K562 (cell line): Measurements from ENCODE around the gene SUCNR1. TPM values are rescaled to one million over a fixed set of nuclear protein-coding genes. Genes with fewer than 3 reads are reported as not detected.

ENCODE experiments used
- ATF7 ChIP-seq: fragments of 450-650 bp; IDR thresholded peaks from 2 replicates; pipeline ENCODE4 v1.7.1; 2014; ENCODE audit warnings: mild to moderate bottlenecking, moderate library complexity
- CC2D1A ChIP-seq: fragments of 450-650 bp; IDR thresholded peaks from 2 replicates; pipeline ENCODE4 v1.6.1; 2017; ENCODE audit warnings: mild to moderate bottlenecking
- ELF1 ChIP-seq: fragments of 200-800 bp; sonication (Bioruptor generic); IDR thresholded peaks from 2 replicates; pipeline ENCODE4 v1.6.1; 2016; ENCODE audit warnings: missing genetic modification characterization, missing compliant biosample characterization
- FOXK2 ChIP-seq, 2 experiments: fragments of 450-650 bp; IDR thresholded peaks in 1 of 2; conservative IDR thresholded peaks in 1 of 2; 2 replicates each; pipeline ENCODE4 v1.6.1; 2016; ENCODE audit warnings: low read depth in 2 of 2, mild to moderate bottlenecking in 1 of 2
- HDGF ChIP-seq: fragments of 450-650 bp; IDR thresholded peaks from 2 replicates; pipeline ENCODE4 v1.6.1; 2016
- L3MBTL2 ChIP-seq: fragments of 450-650 bp; IDR thresholded peaks from 2 replicates; pipeline ENCODE4 v1.6.1; 2016; ENCODE audit warnings: mild to moderate bottlenecking, moderate library complexity
- LEF1 ChIP-seq: fragments of 450-650 bp; IDR thresholded peaks from 2 replicates; pipeline ENCODE4 v1.6.1; 2016; ENCODE audit warnings: mild to moderate bottlenecking
- TRIM24 ChIP-seq, 2 experiments: fragments of 450-650 bp; IDR thresholded peaks; 2 replicates each; pipeline ENCODE4 v1.6.1; 2016
- ZNF583 ChIP-seq: fragments of 250-450 bp; sonication (Bioruptor Pico); IDR thresholded peaks from 2 replicates; pipeline ENCODE4 v1.4.0; 2020
- polyA plus RNA-seq, 8 experiments: library from polyadenylated mRNA; depleted of rRNA in 4 of 8; stranded (reverse) in 5 of 8; unstranded in 3 of 8; fragments of >200 nt; fragmentation: Nextera tagmentation in 2 of 8; fragmentation: Illumina TruSeq in 1 of 8; extraction: Ambion mirVana in 2 of 8; extraction: Trizol in 1 of 8; gene quantifications; 2 replicates each; pipeline versions ENCODE4 v1.2.1 to v1.2.3, GENCODE V29; 2011 to 2014; ENCODE audit warnings: inconsistent platforms in 1 of 8, missing spikeins in 1 of 8
- total RNA-seq, 7 experiments: library from RNA; depleted of rRNA in 6 of 7; stranded (reverse); fragments of >200 nt in 6 of 7; fragmentation: Illumina TruSeq in 2 of 7; extraction: Trizol in 2 of 7; gene quantifications; 2 replicates each; pipeline versions ENCODE4 v1.2.1 to v1.2.3, GENCODE V29; 2011 to 2021; ENCODE audit warnings: low replicate concordance in 1 of 7
- TF ChIP-seq, protein P1 (sequence below), 2 experiments: fragments of 450-650 bp; formaldehyde crosslinking in 1 of 2; IDR thresholded peaks; 2 replicates each; pipeline versions ENCODE4 v1.4.0 to v1.6.1; 2014 to 2020; ENCODE audit warnings: mild to moderate bottlenecking in 2 of 2, borderline replicate concordance in 1 of 2, low read depth in 1 of 2
- TF ChIP-seq, protein P2 (sequence below): fragments of 450-650 bp; conservative IDR thresholded peaks from 2 replicates; pipeline ENCODE4 v1.6.1; 2016; ENCODE audit warnings: missing genetic modification characterization, low read depth, mild to moderate bottlenecking, missing compliant biosample characterization, moderate library complexity
- TF ChIP-seq, protein P3 (sequence below): conservative IDR thresholded peaks from 2 replicates; pipeline ENCODE4 v1.6.1; 2011; ENCODE audit warnings: low read depth, mild to moderate bottlenecking, low read length; ENCODE audit not compliant: control insufficient read depth

The SUCNR1 gene
- total and polyA plus RNA-seq, 9 of the 15 experiments (the other 6 are each of a cell fraction or from before 2014, with no cell fraction given) = 0.04 to 0.54 (median 0.13) TPM

DNA sequence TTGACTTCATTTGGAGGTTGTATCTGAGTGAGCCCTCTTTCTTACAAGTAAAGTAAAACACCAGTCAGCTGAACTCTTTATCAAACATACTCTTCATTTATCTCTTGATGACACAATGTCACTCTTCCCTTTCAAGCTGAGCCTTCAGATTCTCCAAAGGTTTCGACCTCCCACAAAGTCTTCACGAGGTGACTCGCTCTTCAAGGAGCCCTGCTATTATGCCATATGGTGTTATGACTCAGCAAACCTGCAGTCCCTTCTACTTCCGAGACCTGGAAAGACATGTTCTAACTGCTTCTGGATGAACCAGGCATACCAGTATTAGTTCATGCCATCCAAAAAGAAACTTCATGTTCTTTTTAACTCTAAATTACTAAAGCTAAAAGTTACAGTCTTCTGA, 36.4 kb upstream of the SUCNR1 start (continued):
- TF ChIP-seq, protein P1, sequence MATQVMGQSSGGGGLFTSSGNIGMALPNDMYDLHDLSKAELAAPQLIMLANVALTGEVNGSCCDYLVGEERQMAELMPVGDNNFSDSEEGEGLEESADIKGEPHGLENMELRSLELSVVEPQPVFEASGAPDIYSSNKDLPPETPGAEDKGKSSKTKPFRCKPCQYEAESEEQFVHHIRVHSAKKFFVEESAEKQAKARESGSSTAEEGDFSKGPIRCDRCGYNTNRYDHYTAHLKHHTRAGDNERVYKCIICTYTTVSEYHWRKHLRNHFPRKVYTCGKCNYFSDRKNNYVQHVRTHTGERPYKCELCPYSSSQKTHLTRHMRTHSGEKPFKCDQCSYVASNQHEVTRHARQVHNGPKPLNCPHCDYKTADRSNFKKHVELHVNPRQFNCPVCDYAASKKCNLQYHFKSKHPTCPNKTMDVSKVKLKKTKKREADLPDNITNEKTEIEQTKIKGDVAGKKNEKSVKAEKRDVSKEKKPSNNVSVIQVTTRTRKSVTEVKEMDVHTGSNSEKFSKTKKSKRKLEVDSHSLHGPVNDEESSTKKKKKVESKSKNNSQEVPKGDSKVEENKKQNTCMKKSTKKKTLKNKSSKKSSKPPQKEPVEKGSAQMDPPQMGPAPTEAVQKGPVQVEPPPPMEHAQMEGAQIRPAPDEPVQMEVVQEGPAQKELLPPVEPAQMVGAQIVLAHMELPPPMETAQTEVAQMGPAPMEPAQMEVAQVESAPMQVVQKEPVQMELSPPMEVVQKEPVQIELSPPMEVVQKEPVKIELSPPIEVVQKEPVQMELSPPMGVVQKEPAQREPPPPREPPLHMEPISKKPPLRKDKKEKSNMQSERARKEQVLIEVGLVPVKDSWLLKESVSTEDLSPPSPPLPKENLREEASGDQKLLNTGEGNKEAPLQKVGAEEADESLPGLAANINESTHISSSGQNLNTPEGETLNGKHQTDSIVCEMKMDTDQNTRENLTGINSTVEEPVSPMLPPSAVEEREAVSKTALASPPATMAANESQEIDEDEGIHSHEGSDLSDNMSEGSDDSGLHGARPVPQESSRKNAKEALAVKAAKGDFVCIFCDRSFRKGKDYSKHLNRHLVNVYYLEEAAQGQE (IDR thresholded peaks at IDR 0.05; ENCODE audit: borderline replicate concordance) = peak; percentile 20; the same call in 1 of the 2 replicates
- TF ChIP-seq, protein P1 (CRISPR knock-in tag; IDR thresholded peaks at IDR 0.05; ENCODE audit: low read depth) = no peak
- TF ChIP-seq TRIM24 (IDR thresholded peaks at IDR 0.05) (peak; percentile 62 to 71; a peak in 3 of 4 replicates), LEF1 (peak; percentile 60; the same call in 1 of the 2 replicates), FOXK2 (conservative IDR thresholded peaks at IDR 0.05 in 1 of 2, IDR thresholded peaks at IDR 0.05 in 1 of 2; ENCODE audit: low read depth in 2 of 2) (0 out of 4 replicates have a peak, but pooled peaks of 1 of the 2 experiments have one; percentile 37), ZNF583 (CRISPR knock-in tag) (no peak), ATF7 (0 out of 2 replicates have a peak, but pooled peaks have one; percentile 58), L3MBTL2 (peak; percentile 85), HDGF (no peak), ELF1 (0 out of 2 replicates have a peak, but pooled peaks have one; percentile 33), CC2D1A (0 out of 2 replicates have a peak, but pooled peaks have one; percentile 34)
- TF ChIP-seq, protein P2, sequence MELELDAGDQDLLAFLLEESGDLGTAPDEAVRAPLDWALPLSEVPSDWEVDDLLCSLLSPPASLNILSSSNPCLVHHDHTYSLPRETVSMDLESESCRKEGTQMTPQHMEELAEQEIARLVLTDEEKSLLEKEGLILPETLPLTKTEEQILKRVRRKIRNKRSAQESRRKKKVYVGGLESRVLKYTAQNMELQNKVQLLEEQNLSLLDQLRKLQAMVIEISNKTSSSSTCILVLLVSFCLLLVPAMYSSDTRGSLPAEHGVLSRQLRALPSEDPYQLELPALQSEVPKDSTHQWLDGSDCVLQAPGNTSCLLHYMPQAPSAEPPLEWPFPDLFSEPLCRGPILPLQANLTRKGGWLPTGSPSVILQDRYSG = no peak
- TF ChIP-seq, protein P3, sequence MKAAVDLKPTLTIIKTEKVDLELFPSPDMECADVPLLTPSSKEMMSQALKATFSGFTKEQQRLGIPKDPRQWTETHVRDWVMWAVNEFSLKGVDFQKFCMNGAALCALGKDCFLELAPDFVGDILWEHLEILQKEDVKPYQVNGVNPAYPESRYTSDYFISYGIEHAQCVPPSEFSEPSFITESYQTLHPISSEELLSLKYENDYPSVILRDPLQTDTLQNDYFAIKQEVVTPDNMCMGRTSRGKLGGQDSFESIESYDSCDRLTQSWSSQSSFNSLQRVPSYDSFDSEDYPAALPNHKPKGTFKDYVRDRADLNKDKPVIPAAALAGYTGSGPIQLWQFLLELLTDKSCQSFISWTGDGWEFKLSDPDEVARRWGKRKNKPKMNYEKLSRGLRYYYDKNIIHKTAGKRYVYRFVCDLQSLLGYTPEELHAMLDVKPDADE = no peak
